ENCODE measurements around the gene C10orf88. TPM values are rescaled to one million over a fixed set of nuclear protein-coding genes. Genes with fewer than 3 reads are reported as not detected.

The C10orf88 gene
- total and polyA plus RNA-seq, 9 of the 15 experiments (the other 6 are each of a cell fraction or from before 2014, with no cell fraction given) = 2.5 to 9.6 (median 7.5) TPM

DNA sequence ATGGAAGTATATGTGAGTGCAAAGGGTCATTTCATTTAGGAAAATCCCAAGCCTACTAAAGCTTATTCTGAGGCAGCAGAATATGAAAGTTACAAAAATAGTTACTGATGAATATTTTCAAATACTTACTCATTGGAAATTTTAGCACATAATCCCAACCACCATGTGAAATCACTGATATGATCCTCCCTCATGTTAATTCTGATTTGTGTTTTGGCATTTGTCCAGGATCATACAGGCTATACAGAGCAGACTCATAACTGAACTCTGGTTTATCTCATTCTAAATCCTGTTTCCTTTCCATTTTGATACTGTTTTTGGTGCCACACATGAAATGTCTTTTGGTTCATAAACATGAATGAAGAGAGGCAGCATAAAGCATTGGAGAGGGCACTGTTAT, 71.3 kb downstream of the C10orf88 start:
- H3K4me3 ChIP-seq = no peak overlapping the region
- peaks cover 3% of the 10 kb centered on the region for H3K9me1 ChIP-seq (ENCODE audit: control insufficient read depth, insufficient read depth, low read length)
- H3K9ac ChIP-seq (ENCODE audit: insufficient read depth in 1 of 2, low read depth in 2 of 2, low read length in 2 of 2) = no peak overlapping the region
- ATAC-seq (no peak), FAIRE-seq (peak; percentile 11), DNase-seq (ENCODE audit: extremely low read depth in 1 of 4, low spot score in 3 of 4) (peak in 1 of 4 experiments; percentile 17)
- H3K36me3 ChIP-seq (ENCODE audit: control insufficient read depth, insufficient read depth, low read length) = peaks cover 12% of the 10 kb centered on the region; the same call in 1 of the 3 replicates
- no TSS peak for BruUV-seq (replicated peaks)
- intact Hi-C loops (cut with micrococcal nuclease) (no loop called here), in situ Hi-C loops (cut with MboI) (no loop called here)
- no peaks in the 10 kb centered on the region for H3K27me3 ChIP-seq (ENCODE audit: control insufficient read depth in 2 of 2, insufficient read depth in 2 of 2, low read length in 2 of 2)
- H4K20me1 ChIP-seq (replicated peaks; ENCODE audit: control insufficient read depth, insufficient read depth, low read length) = no peaks in the 10 kb centered on the region
- no peak overlapping the region for H2AFZ ChIP-seq (ENCODE audit: low read depth, low read length)
- H3K4me1 ChIP-seq (replicated peaks in 1 of 2; ENCODE audit: control insufficient read depth in 2 of 2, insufficient read depth in 2 of 2, low read length in 2 of 2) = peaks cover 5 to 9% of the 10 kb centered on the region in 2 experiments; a peak in 3 of 5 replicates
- H3K27ac ChIP-seq (ENCODE audit: extremely low read depth, low read depth, low read length) = no peak overlapping the region
- CTCF ChIA-PET (ENCODE audit: low intra/inter-chr PET ratio) = no interaction called here
- no peak overlapping the region for H3K4me2 ChIP-seq (ENCODE audit: insufficient read depth, low read length)
- POLR2A ChIA-PET = no interaction called here
- TF ChIP-seq JUN (IDR thresholded peaks at IDR 0.05; ENCODE audit: borderline replicate concordance, low read depth, low read length) (no peak), JUN (CRISPR knock-in tag; IDR thresholded peaks at IDR 0.05; ENCODE audit: borderline replicate concordance) (no peak), NFIC (IDR thresholded peaks at IDR 0.05) (peak; percentile 76), KDM1A (IDR thresholded peaks at IDR 0.05) (peak; percentile 63 to 70; a peak in 3 of 4 replicates), CBFA2T3 (IDR thresholded peaks at IDR 0.05) (peak; percentile 18; the same call in 1 of the 2 replicates), HOXB6 (CRISPR knock-in tag; IDR thresholded peaks at IDR 0.05; ENCODE audit: borderline replicate concordance) (no peak)
- H3K79me2 ChIP-seq (ENCODE audit: control insufficient read depth, insufficient read depth, low read length) = peaks cover 24% of the 10 kb centered on the region
- no peaks in the 10 kb centered on the region for H3K9me3 ChIP-seq (replicated peaks; ENCODE audit: control insufficient read depth, insufficient read depth, low read depth, low read length)

Other genes starting within 250 kb of the C10orf88 start
Only the 7 nearest of the 9 such genes appear.
- gene CUZD1, start 108.4 kb downstream of the C10orf88 start, total RNA-seq (2014; rRNA removed) = 0.95 and 1.0 TPM in 2 replicates
- 0.83 and 0.87 TPM in 2 replicates for gene CUZD1, start 108.4 kb downstream of the C10orf88 start, total RNA-seq (2014; rRNA removed; fragmentation: Illumina TruSeq; extraction: Trizol)
- 1.5 and 1.7 TPM in 2 replicates for gene CUZD1, start 108.4 kb downstream of the C10orf88 start, total RNA-seq (2015; rRNA removed; fragmentation: Illumina TruSeq; extraction: Trizol)
- 1.3 and 1.5 TPM in 2 replicates for gene CUZD1, start 108.4 kb downstream of the C10orf88 start, total RNA-seq (2021)
- gene CUZD1, start 108.4 kb downstream of the C10orf88 start, polyA plus RNA-seq (2011; rRNA removed) = 1.4 and 1.7 TPM in 2 replicates
- 1.1 and 1.2 TPM in 2 replicates for gene CUZD1, start 108.4 kb downstream of the C10orf88 start, polyA plus RNA-seq (2014; fragmentation: Illumina TruSeq; extraction: Trizol)
- gene CUZD1, start 108.4 kb downstream of the C10orf88 start, polyA plus RNA-seq (2014; fragmentation: Nextera tagmentation; extraction: Ambion mirVana) = 1 to 10 TPM in 1 of 2 experiments, under 1 TPM in 1; 0.51 to 1.1 TPM
- 1.0 and 1.1 TPM in 2 replicates for gene CUZD1, start 108.4 kb downstream of the C10orf88 start, polyA plus RNA-seq (2014; rRNA removed)
- gene FAM24B, start 74.6 kb downstream of the C10orf88 start, total RNA-seq (2014; rRNA removed) = 6.4 and 9.4 TPM in 2 replicates
- gene FAM24B, start 74.6 kb downstream of the C10orf88 start, total RNA-seq (2014; rRNA removed; fragmentation: Illumina TruSeq; extraction: Trizol) = 7.6 and 8.5 TPM in 2 replicates
- 5.9 and 7.1 TPM in 2 replicates for gene FAM24B, start 74.6 kb downstream of the C10orf88 start, total RNA-seq (2015; rRNA removed; fragmentation: Illumina TruSeq; extraction: Trizol)
- 5.9 and 8.7 TPM in 2 replicates for gene FAM24B, start 74.6 kb downstream of the C10orf88 start, total RNA-seq (2021)
- gene FAM24B, start 74.6 kb downstream of the C10orf88 start, polyA plus RNA-seq (2011; rRNA removed) = 6.0 and 8.4 TPM in 2 replicates
- gene FAM24B, start 74.6 kb downstream of the C10orf88 start, polyA plus RNA-seq (2014; fragmentation: Illumina TruSeq; extraction: Trizol) = 7.9 and 9.2 TPM in 2 replicates
- gene FAM24B, start 74.6 kb downstream of the C10orf88 start, polyA plus RNA-seq (2014; fragmentation: Nextera tagmentation; extraction: Ambion mirVana) = 10 to 100 TPM; 14.5 to 19.6 TPM
- gene FAM24B, start 74.6 kb downstream of the C10orf88 start, polyA plus RNA-seq (2014; rRNA removed) = 14.5 TPM in 2 replicates
- gene FAM24A, start 43.6 kb downstream of the C10orf88 start, total RNA-seq (2014; rRNA removed) = not detected in 2 replicates
- not detected in 2 replicates for gene FAM24A, start 43.6 kb downstream of the C10orf88 start, total RNA-seq (2014; rRNA removed; fragmentation: Illumina TruSeq; extraction: Trizol)
- not detected in 2 replicates for gene FAM24A, start 43.6 kb downstream of the C10orf88 start, total RNA-seq (2015; rRNA removed; fragmentation: Illumina TruSeq; extraction: Trizol)
- not detected in 2 replicates for gene FAM24A, start 43.6 kb downstream of the C10orf88 start, total RNA-seq (2021)
- not detected in 2 replicates for gene FAM24A, start 43.6 kb downstream of the C10orf88 start, polyA plus RNA-seq (2011; rRNA removed)
- not detected in 2 replicates for gene FAM24A, start 43.6 kb downstream of the C10orf88 start, polyA plus RNA-seq (2014; fragmentation: Illumina TruSeq; extraction: Trizol)
- not detected for gene FAM24A, start 43.6 kb downstream of the C10orf88 start, polyA plus RNA-seq (2014; fragmentation: Nextera tagmentation; extraction: Ambion mirVana)
- gene FAM24A, start 43.6 kb downstream of the C10orf88 start, polyA plus RNA-seq (2014; rRNA removed) = not detected in 2 replicates
- gene PSTK, start 26.2 kb upstream of the C10orf88 start, total RNA-seq (2014; rRNA removed) = 10.5 and 13.2 TPM in 2 replicates
- 16.3 and 18.9 TPM in 2 replicates for gene PSTK, start 26.2 kb upstream of the C10orf88 start, total RNA-seq (2014; rRNA removed; fragmentation: Illumina TruSeq; extraction: Trizol)
- 12.7 and 13.8 TPM in 2 replicates for gene PSTK, start 26.2 kb upstream of the C10orf88 start, total RNA-seq (2015; rRNA removed; fragmentation: Illumina TruSeq; extraction: Trizol)
- 14.3 and 17.0 TPM in 2 replicates for gene PSTK, start 26.2 kb upstream of the C10orf88 start, total RNA-seq (2021)
- 18.9 and 21.5 TPM in 2 replicates for gene PSTK, start 26.2 kb upstream of the C10orf88 start, polyA plus RNA-seq (2011; rRNA removed)
- gene PSTK, start 26.2 kb upstream of the C10orf88 start, polyA plus RNA-seq (2014; fragmentation: Illumina TruSeq; extraction: Trizol) = 16.3 and 16.4 TPM in 2 replicates
- gene PSTK, start 26.2 kb upstream of the C10orf88 start, polyA plus RNA-seq (2014; fragmentation: Nextera tagmentation; extraction: Ambion mirVana) = 10 to 100 TPM; 46.5 to 49.7 TPM
- gene PSTK, start 26.2 kb upstream of the C10orf88 start, polyA plus RNA-seq (2014; rRNA removed) = 19.3 and 23.3 TPM in 2 replicates
- gene IKZF5, start 54.6 kb upstream of the C10orf88 start, total RNA-seq (2014; rRNA removed) = 3.8 and 5.4 TPM in 2 replicates
- 6.1 and 8.5 TPM in 2 replicates for gene IKZF5, start 54.6 kb upstream of the C10orf88 start, total RNA-seq (2014; rRNA removed; fragmentation: Illumina TruSeq; extraction: Trizol)
- gene IKZF5, start 54.6 kb upstream of the C10orf88 start, total RNA-seq (2015; rRNA removed; fragmentation: Illumina TruSeq; extraction: Trizol) = 4.4 and 5.4 TPM in 2 replicates
- 11.3 and 12.7 TPM in 2 replicates for gene IKZF5, start 54.6 kb upstream of the C10orf88 start, total RNA-seq (2021)
- gene IKZF5, start 54.6 kb upstream of the C10orf88 start, polyA plus RNA-seq (2011; rRNA removed) = 12.4 and 12.5 TPM in 2 replicates
- 12.9 and 19.6 TPM in 2 replicates for gene IKZF5, start 54.6 kb upstream of the C10orf88 start, polyA plus RNA-seq (2014; fragmentation: Illumina TruSeq; extraction: Trizol)
- 10 to 100 TPM; 11.2 to 13.8 TPM for gene IKZF5, start 54.6 kb upstream of the C10orf88 start, polyA plus RNA-seq (2014; fragmentation: Nextera tagmentation; extraction: Ambion mirVana)
- gene IKZF5, start 54.6 kb upstream of the C10orf88 start, polyA plus RNA-seq (2014; rRNA removed) = 8.5 and 13.6 TPM in 2 replicates
- gene ACADSB, start 54.8 kb upstream of the C10orf88 start, total RNA-seq (2014; rRNA removed) = 2.9 TPM in 2 replicates
- gene ACADSB, start 54.8 kb upstream of the C10orf88 start, total RNA-seq (2014; rRNA removed; fragmentation: Illumina TruSeq; extraction: Trizol) = 4.0 and 5.7 TPM in 2 replicates
- gene ACADSB, start 54.8 kb upstream of the C10orf88 start, total RNA-seq (2015; rRNA removed; fragmentation: Illumina TruSeq; extraction: Trizol) = 4.6 TPM in 2 replicates
- 7.8 and 8.0 TPM in 2 replicates for gene ACADSB, start 54.8 kb upstream of the C10orf88 start, total RNA-seq (2021)
- 8.0 TPM in 2 replicates for gene ACADSB, start 54.8 kb upstream of the C10orf88 start, polyA plus RNA-seq (2011; rRNA removed)
- 5.0 and 5.8 TPM in 2 replicates for gene ACADSB, start 54.8 kb upstream of the C10orf88 start, polyA plus RNA-seq (2014; fragmentation: Illumina TruSeq; extraction: Trizol)
- 1 to 10 TPM; 4.7 to 9.1 TPM for gene ACADSB, start 54.8 kb upstream of the C10orf88 start, polyA plus RNA-seq (2014; fragmentation: Nextera tagmentation; extraction: Ambion mirVana)
- gene ACADSB, start 54.8 kb upstream of the C10orf88 start, polyA plus RNA-seq (2014; rRNA removed) = 5.5 and 6.0 TPM in 2 replicates
- 26.8 and 42.7 TPM in 2 replicates for gene HMX3, start 181.7 kb upstream of the C10orf88 start, total RNA-seq (2014; rRNA removed)
- gene HMX3, start 181.7 kb upstream of the C10orf88 start, total RNA-seq (2014; rRNA removed; fragmentation: Illumina TruSeq; extraction: Trizol) = 0.41 and 0.58 TPM in 2 replicates
- 7.4 and 9.6 TPM in 2 replicates for gene HMX3, start 181.7 kb upstream of the C10orf88 start, total RNA-seq (2015; rRNA removed; fragmentation: Illumina TruSeq; extraction: Trizol)
- gene HMX3, start 181.7 kb upstream of the C10orf88 start, total RNA-seq (2021) = 43.2 and 43.5 TPM in 2 replicates
- 1.2 and 2.8 TPM in 2 replicates for gene HMX3, start 181.7 kb upstream of the C10orf88 start, polyA plus RNA-seq (2011; rRNA removed)
- 0.55 and 2.8 TPM in 2 replicates for gene HMX3, start 181.7 kb upstream of the C10orf88 start, polyA plus RNA-seq (2014; fragmentation: Illumina TruSeq; extraction: Trizol)
- gene HMX3, start 181.7 kb upstream of the C10orf88 start, polyA plus RNA-seq (2014; fragmentation: Nextera tagmentation; extraction: Ambion mirVana) = not detected
- gene HMX3, start 181.7 kb upstream of the C10orf88 start, polyA plus RNA-seq (2014; rRNA removed) = 20.5 and 24.5 TPM in 2 replicates